ENCODE results near the gene NCKAP5L. TPM values are rescaled to one million over a fixed set of nuclear protein-coding genes. Genes with fewer than 3 reads are reported as not detected.

The NCKAP5L gene
- total and polyA plus RNA-seq, 9 of the 15 experiments (the other 6 are each of a cell fraction or from before 2014, with no cell fraction given): 0.01 to 14.4 (median 3.7) TPM

DNA sequence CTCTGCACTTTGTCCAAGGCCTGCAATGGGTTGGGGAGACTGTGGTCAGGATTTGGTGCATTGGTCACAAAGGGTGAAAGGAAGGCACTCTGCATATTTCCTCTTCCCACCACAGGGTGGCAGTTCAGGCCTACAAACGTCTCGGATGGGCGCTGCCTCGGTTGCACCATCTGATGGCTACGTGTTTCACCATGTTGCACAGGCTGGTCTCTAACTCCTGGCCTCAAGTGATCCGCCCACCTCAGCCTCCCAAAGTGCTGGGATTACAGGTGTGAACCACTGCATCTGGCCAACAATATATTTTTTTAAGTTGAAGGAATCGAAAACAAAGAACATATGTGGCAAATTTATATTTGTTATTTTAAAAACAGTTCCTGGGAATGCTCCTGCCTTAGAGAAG is 51.8 kb downstream of the NCKAP5L start (continued):
- TF ChIP-seq KAT7 (CRISPR knock-in tag; IDR thresholded peaks at IDR 0.05; ENCODE audit: borderline replicate concordance) (no peak), BACH1 (tag; IDR thresholded peaks at IDR 0.05) (no peak), CBFB (CRISPR knock-in tag; IDR thresholded peaks at IDR 0.05) (no peak), NFE2L1 (tag; IDR thresholded peaks at IDR 0.05; ENCODE audit: borderline replicate concordance, low read depth) (no peak), TCF3 (CRISPR knock-in tag; IDR thresholded peaks at IDR 0.05) (no peak), ZNF217 (CRISPR knock-in tag; IDR thresholded peaks at IDR 0.05) (no peak), SAFB (IDR thresholded peaks at IDR 0.05; ENCODE audit: borderline replicate concordance, low read depth, low read length) (no peak), NR4A1 (CRISPR knock-in tag; IDR thresholded peaks at IDR 0.05) (no peak), NR4A1 (tag; IDR thresholded peaks at IDR 0.05) (no peak)
- TF ChIP-seq, protein P1, sequence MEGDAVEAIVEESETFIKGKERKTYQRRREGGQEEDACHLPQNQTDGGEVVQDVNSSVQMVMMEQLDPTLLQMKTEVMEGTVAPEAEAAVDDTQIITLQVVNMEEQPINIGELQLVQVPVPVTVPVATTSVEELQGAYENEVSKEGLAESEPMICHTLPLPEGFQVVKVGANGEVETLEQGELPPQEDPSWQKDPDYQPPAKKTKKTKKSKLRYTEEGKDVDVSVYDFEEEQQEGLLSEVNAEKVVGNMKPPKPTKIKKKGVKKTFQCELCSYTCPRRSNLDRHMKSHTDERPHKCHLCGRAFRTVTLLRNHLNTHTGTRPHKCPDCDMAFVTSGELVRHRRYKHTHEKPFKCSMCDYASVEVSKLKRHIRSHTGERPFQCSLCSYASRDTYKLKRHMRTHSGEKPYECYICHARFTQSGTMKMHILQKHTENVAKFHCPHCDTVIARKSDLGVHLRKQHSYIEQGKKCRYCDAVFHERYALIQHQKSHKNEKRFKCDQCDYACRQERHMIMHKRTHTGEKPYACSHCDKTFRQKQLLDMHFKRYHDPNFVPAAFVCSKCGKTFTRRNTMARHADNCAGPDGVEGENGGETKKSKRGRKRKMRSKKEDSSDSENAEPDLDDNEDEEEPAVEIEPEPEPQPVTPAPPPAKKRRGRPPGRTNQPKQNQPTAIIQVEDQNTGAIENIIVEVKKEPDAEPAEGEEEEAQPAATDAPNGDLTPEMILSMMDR (IDR thresholded peaks at IDR 0.05 in 2 of 3, conservative IDR thresholded peaks at IDR 0.05 in 1 of 3; ENCODE audit: insufficient read depth in 2 of 3, low read depth in 1 of 3, low read length in 3 of 3): peak; percentile 85 to 93 (median 92)
- TF ChIP-seq, protein P2, sequence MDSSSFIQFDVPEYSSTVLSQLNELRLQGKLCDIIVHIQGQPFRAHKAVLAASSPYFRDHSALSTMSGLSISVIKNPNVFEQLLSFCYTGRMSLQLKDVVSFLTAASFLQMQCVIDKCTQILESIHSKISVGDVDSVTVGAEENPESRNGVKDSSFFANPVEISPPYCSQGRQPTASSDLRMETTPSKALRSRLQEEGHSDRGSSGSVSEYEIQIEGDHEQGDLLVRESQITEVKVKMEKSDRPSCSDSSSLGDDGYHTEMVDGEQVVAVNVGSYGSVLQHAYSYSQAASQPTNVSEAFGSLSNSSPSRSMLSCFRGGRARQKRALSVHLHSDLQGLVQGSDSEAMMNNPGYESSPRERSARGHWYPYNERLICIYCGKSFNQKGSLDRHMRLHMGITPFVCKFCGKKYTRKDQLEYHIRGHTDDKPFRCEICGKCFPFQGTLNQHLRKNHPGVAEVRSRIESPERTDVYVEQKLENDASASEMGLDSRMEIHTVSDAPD (CRISPR knock-in tag; IDR thresholded peaks at IDR 0.05): no peak
- TF ChIP-seq, protein P3, sequence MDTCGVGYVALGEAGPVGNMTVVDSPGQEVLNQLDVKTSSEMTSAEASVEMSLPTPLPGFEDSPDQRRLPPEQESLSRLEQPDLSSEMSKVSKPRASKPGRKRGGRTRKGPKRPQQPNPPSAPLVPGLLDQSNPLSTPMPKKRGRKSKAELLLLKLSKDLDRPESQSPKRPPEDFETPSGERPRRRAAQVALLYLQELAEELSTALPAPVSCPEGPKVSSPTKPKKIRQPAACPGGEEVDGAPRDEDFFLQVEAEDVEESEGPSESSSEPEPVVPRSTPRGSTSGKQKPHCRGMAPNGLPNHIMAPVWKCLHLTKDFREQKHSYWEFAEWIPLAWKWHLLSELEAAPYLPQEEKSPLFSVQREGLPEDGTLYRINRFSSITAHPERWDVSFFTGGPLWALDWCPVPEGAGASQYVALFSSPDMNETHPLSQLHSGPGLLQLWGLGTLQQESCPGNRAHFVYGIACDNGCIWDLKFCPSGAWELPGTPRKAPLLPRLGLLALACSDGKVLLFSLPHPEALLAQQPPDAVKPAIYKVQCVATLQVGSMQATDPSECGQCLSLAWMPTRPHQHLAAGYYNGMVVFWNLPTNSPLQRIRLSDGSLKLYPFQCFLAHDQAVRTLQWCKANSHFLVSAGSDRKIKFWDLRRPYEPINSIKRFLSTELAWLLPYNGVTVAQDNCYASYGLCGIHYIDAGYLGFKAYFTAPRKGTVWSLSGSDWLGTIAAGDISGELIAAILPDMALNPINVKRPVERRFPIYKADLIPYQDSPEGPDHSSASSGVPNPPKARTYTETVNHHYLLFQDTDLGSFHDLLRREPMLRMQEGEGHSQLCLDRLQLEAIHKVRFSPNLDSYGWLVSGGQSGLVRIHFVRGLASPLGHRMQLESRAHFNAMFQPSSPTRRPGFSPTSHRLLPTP (IDR thresholded peaks at IDR 0.05; ENCODE audit: borderline replicate concordance, extremely low read depth, insufficient read length): no peak

Measured in K562 (cell line).